Measurements from ENCODE around the gene PTPRJ.
A peak's percentile ranks its signal among the peaks of the same experiment; 100 is the strongest.
"Not testable (repeated sequence)": the region's sequence is repeated elsewhere in the genome, so short reads cannot be mapped to it uniquely, and the experiment has no call there.

Gene PTPRJ

DNA sequence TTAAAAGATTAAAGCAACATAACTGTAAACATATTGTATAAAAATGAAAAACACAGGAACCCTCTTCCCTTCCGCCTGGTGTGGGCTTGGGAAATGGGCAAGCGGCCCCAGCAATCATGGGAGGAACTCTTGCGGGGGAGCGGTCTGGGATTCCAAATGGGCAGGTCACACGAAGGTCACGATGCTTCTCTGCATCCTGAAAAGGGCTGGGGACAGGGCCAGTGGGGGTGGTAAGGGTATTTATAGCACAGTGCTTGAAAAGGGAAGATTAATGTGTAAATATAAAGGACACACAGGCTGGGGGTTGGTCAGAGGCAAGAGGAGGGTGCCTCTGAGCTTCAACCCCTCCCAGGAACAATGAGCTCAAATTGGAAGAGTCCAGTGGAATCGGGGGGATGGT is 189.4 kb downstream of the PTPRJ start:
- no peak for DNase-seq

DNA sequence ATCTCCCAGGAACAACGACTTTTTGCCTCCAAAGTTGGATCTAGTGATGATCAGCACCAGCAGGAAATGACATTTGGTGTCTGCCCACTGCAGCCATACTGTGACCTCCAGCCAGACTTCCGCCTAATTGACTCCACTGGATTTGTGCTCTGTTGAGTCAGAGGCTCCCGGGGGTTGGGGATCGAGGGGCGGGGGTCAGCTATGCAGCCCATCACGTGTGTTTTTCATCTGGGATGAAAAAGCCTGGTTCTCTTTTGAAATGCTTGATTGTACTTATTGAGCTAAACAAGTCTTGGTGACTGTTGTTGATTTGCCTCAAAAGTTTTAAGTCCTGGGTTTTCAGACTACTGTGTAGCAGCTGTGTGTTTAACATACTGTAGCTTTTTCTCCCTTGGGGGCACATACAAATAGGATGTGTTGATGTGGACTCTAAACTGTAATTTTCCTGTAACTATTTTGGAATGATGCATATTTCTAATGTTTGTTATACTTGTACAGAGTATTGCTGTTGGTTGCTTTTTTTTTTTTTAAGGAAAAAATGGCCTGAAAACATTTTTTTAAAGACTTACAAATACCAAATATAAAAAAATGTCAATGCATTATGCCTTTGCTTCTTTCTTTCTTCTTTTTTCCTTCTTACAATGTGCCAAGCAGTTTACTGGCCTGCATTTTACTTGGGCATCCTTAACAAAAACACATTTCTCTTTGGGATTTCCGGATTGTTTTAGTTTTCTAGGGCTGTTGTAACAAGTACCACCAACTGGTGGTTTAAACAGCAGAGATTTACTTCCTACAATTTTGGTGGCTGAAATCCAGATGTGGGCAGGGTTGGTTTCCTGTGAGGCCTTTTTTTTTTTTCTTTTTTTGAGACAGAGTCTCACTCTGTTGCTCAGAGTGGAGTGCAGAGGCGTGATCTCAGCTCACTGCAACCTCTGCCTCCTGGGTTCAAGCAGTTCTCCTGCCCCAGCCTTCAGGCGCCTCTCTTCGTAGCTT is 190.2 kb downstream of the PTPRJ start:
- DNase-seq, result no peak

- peak; percentile 24 to 55 for DNase-seq
Measured at GRCh38 chr11:48172818-48173609, 192.7 kb downstream of the PTPRJ start.

DNA sequence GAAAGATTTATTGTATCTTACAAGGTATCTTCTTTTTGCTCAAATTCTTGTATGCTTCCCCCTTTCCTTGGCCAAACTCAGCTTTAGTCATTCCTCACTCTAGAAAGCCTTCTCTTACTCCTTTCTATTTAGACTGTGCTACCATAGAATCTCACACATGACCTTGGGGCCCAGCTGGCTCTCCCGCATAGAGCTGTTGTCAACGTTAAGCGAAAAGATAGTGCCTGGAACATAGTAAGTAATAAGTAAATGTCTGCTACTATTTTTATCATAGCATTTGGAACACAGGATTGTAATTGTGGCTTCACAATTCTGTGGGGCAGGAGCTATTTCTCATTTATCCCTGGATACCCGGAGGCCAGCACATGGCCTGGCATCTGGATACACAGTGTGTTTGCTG is 197.3 kb downstream of the PTPRJ start:
- DNase-seq, result no peak

- no peak for DNase-seq
Measured at GRCh38 chr11:48180627-48181026, 200.3 kb downstream of the PTPRJ start.

GRCh38 chr11:48182860-48183526 is 202.6 kb downstream of the PTPRJ start:
- DNase-seq, result no peak

GRCh38 chr11:48184452-48184851 is 204.1 kb downstream of the PTPRJ start:
- peak in 1 of 2 experiments; percentile 26 for DNase-seq

GRCh38 chr11:48190906-48191654 is 210.7 kb downstream of the PTPRJ start:
- DNase-seq, result not testable (repeated sequence)

- DNase-seq, result no peak
Measured at GRCh38 chr11:48193876-48194275, 213.5 kb downstream of the PTPRJ start.

- no peak for DNase-seq
Measured at GRCh38 chr11:48207881-48208280, 227.5 kb downstream of the PTPRJ start.

- no peak for DNase-seq
Measured at GRCh38 chr11:48210052-48210451, 229.7 kb downstream of the PTPRJ start.

DNA sequence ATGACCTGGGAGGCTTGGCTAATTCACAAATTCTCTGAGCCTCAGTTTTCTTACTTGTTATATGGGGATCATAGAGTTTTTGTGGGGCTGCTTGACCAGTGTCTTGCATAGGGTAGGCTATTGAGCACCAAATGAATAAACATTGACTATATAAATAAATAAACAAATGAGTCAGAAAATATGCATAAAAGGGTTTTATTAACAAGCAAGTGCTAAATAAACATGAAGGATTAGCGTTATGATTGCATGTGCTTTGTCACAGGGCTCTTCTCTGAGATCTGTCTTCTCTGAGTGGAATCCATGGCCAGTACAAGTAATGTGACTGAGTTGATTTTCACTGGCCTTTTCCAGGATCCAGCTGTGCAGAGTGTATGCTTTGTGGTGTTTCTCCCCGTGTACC is 236.2 kb downstream of the PTPRJ start, which contains the start of gene OR4B1:
OR4B1 (plus strand) TSS at position 301 of the 400 bp plus-strand sequence; CDS start at position 301, 0 bp downstream.
- DNase-seq, result no peak
